Activated naive CD4-positive, alpha-beta T cell (primary cell): ENCODE measurements around the gene PCSK6.
"Not testable (repeated sequence)": the region's sequence is repeated elsewhere in the genome, so short reads cannot be mapped to it uniquely, and the experiment has no call there.

Experiments
- DNase-seq, 4 experiments: peaks; one replicate each; lab custom pipeline; 2025; lab: John Stamatoyannopoulos, UW

PCSK6 gene

DNA sequence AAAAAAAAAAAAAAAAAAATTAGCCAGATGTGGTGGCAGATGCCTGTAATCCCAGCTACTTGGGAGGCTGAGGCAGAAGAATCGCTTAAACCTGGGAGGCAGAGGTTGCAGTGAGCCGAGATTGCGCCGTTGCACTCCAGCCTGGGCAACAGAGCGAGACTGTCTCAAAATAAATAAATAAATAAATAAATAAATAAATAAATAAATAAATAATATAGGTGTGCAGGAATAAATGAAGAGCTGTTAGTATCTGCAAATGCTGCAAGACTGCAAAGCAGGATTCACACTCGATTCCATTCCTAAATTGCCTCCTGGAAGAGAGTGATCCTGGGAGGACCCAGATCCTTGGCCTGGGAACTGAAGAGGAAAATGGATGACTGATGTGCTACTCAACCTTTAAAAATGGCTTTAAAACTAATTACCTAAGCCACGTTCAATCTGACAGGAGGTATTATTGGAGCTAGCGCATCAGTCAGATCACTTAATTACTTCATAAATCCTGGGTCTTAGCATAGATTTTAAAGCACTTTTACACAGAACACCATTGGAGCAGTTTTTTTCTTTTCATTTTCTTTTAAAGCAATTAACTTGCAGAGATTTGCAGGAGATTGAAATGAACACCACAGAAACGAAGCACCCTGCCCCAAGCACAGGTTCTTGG lies 132.9 kb downstream of the PCSK6 start:
- not testable (repeated sequence) for DNase-seq

DNA sequence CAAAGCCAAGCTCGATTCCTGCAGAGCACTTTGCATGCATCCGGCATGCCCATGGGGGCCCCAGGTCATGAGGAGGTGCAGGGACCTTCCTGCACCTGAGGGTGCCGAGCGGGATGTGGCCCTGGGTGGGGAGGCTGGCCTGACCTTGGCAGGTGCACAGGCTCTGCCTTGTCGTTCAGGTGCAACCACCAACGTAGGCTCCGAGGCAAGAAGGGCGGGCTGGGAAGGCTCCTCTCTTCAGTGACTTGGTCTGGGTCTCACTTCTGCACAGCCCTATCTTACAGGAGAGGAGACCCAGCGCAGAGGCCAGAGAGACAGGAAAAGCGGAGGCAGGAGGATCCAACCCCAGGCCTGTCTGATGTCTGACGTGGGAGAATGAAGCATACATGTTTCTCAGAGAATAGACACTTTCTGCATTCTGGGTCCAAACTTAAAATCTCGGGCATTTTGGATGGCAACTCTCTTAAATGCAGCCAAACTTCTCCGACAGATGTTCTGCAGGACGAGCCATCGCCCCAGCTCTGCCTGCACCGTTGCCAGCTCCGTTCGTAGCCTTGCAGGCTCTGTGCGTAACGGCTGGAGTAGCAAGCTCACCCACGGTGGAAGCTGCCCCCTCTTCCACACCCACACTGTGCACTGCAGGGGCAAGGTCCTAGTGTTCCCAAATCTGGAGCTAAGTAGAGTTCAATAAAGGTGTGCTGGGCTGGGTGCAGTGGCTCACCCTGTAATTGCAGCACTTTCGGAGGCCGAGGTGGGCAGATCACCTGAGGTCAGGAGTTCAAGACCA lies 133.6 kb downstream of the PCSK6 start:
- no peak for DNase-seq

DNA sequence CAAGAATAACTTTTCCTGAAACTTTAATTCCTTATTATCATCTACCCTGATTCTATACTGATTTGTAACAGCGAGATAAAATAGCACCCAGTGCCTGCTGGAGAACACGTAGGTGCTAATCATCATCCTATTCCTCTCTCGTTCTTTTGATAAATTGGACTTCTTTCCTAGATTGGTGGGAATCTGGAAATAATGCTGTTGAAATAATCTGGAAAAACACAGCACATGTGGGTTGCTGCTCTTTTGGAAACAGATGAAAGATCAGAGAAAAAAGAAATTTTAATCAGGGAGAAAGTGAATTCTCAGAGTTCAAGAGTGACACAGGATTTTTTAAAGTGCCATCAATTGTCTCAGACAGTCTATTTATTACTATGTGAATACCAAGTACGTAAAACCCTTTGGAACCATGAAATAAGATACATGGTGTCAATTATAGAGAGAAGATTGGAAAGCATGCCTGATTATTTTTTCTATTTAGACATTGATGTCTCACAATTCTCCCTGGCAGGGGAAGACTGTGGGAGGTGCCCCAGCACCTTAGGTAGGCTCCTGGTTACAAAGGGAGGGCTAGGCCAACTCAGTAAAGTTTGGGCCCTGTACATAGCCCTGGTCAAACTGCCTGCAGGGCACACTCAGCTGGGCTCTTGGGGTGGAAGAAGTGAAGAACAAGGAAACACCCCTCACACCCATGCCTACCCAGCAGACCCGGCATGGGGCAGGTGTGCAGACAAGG lies 134.4 kb downstream of the PCSK6 start:
- DNase-seq, result no peak

GRCh38 chr15:101353240-101353639 lies 136.3 kb downstream of the PCSK6 start:
- no peak for DNase-seq

DNA sequence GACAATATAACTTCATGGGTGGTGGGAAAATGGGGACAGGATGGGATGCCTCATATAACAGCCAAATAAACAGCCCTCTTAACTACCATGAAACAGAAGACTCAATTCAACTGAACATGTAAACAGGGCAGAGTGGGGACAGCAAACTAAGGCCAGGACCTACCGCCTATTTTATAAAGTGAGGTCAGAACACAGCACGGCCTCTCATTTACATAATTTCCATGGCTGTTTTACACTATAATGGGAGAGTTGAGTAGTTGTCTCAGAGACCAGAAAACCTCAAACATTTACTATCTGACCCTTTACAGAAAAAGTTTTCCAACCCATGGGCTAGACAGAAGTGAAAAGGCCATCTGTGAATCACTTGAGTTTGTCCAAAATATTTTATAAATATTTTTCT lies 137.8 kb downstream of the PCSK6 start:
- DNase-seq, result no peak

GRCh38 chr15:101349047-101349951 lies 140.2 kb downstream of the PCSK6 start:
- DNase-seq, result no peak

- DNase-seq, result no peak
Observed at GRCh38 chr15:101348643-101349042, 140.9 kb downstream of the PCSK6 start.

DNA sequence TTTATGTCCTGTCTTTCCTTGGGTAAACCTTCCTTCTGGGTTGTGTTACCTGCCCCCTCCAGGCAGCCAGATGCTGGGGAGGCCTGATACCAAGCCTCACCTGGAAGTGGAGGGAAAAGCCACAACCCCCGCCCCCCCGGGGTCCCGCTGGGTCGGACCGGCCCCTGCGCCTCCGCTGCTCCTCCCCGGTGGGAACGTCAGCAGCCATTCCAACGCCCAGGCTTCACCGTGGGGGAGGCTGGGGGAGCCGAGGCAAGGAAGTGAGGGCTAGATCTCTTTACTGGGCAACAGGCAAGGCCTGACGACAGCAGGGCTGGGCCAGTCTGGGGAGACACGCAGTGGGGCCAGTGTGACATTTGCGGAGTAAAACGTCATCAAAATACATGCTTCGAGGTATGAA lies 141.5 kb downstream of the PCSK6 start:
- no peak for DNase-seq

GRCh38 chr15:101347454-101347853 lies 142.1 kb downstream of the PCSK6 start:
- DNase-seq, result no peak

- no peak for DNase-seq
Observed at GRCh38 chr15:101346928-101347327, 142.6 kb downstream of the PCSK6 start.

DNA sequence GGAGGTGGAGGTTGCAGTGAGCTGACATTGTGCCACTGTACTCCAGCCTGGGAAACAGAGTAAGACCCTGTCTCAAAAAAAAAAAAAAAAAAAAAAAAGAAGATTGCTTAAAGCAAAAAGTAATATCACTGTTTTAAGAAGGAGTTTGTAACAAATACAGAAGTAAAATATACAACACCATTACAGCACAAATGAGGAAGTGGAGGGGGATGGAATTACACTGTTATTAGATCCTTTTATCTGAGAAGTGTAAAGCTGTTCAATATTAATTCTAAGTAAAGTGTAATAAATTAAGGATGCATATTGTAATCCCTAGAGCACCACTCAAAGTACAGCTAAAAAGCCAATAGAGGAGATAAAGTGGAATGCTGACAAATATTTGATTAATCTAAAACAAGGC lies 147.5 kb downstream of the PCSK6 start:
- no peak for DNase-seq

DNA sequence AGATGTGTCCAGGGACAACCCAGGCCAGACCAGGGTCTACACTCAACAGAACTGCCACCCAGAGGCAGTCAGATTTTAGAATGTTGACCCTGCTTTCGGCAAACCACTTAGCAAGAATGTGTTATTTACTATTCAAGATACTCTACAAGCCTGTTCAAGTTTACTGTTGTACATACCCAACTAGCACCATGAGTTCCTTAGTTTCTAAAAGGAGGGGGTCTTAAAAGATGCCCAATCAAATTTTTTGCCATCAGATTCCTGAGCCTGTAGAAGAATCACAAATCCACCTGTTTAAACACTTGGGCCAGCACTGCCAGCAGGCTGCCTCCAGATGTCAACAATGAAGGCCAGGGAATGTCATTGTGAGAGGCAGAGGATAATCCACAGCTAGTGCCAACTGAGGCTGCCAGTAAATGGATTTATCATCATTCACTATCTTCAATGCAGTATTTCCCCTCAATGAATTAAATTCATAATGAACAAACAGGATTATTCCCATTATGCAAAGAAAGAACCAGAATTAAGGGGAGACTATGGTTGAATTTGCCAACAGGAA lies 150.9 kb downstream of the PCSK6 start:
- DNase-seq, result no peak

GRCh38 chr15:101337976-101338375 lies 151.5 kb downstream of the PCSK6 start:
- no peak for DNase-seq

DNA sequence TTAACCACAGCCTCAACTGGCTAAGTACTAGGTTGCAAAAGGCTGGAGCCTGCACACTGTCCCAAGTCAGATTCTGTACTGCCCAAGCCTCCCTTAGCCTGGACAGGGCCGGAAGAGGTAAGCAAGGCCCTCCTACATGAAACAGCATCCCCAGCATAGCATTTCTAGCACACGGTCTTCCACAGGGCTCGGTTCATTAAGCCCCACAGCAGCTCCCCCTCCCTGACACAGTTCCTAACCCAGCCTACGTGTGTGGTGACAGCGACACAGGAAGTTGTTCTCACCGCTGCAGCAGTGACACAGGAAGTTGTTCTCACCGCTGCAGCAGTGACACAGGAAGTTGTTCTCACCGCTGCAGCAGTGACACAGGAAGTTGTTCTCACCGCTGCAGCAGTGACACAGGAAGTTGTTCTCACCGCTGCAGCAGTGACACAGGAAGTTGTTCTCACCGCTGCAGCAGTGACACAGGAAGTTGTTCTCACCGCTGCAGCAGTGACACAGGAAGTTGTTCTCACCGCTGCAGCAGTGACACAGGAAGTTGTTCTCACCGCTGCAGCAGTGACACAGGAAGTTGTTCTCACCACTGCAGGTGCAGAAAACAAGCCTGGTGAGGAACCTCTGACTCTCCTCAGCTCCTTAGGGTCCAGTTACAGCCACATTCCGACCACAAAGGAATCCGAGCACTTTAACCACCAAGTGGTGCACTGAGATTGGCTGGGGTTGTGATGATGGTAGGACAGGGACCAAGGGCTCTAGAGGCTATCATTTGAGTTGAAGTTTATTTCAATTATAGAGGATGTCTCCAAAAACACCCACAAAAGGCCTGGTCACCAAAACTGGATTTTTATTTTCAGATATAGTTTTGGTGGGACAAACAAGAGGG lies 155.4 kb downstream of the PCSK6 start:
- DNase-seq, result peak in 2 of 4 experiments; percentile 13 to 26

DNA sequence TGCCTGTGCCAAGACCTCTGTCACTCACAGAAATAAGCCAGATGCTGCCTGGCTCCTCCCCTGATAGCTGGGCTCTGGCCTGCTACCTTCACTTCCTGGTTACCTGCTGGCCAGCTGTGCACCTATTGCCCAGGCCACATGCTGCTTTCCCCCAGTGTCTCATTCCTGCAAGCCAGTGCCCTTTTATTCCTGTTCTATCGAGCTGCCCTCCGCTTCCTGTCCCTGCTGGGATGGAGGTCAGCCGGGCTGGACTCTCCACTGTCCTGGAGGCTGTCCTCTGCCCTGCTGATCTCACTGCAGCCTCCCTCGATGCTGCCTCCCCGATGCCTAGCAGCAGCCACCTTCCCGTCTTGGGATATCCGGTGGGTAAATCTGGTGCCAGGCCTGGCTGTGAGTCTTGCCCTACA lies 157.4 kb downstream of the PCSK6 start:
- no peak for DNase-seq

DNA sequence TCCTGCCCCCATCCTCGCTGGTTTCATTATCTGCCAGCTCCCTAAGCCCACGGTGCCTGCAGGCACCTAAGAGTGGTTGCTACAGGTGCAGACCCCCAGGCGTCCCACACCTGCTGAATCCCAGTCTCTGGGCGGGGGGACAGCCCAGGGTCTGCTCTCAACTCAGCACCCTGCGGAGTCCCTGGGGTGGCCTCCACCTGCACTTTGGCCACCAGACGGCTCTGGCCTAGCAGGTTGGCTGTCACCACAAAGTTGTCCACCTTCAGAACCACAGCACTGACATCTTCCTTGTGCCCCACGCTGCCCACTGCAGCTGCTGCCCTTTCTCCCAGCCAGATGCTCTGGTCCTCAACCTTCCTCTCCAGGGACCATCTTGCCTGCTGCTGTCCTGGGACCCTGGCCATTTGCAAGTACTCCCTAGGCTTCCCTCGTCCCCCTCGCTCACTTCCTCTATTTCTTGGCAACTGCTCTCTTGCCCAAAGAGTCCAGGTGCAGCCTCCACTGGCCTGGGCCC lies 159.6 kb downstream of the PCSK6 start:
- no peak for DNase-seq

GRCh38 chr15:101329309-101329863 lies 160.1 kb downstream of the PCSK6 start:
- no peak for DNase-seq

GRCh38 chr15:101328001-101328400 lies 161.5 kb downstream of the PCSK6 start:
- no peak for DNase-seq

DNA sequence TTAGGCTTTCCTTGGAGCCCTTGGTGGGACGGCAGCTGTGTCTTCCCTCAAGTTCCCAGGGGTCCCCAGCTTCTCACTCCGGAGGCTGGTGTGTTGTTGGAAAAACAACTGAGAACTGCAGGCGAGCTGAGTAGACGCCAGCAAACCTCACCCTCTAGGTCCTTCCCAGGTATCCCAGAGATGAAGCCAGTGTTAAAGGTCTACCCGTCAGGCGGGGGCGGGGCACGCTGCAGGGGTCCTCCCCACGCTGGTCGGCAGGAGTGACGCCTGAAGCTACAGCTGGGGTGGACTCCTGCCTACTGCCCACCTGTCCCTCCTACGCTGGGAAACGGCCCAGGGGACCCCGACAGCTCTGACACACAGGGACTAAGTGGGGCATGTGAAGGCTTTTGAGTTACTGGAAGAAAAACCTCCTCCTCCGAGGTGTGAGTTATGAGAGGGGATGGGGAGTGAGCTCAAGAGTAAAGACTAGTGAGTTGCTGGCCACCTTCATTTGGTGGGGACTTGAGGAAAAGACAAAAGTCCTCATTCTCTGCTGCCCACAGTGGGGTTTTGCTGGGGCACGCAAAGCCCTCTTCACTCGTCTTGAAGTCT lies 162.3 kb downstream of the PCSK6 start:
- DNase-seq, result no peak
